ENCODE measurements around the gene CNTN5. TPM values are rescaled to one million over a fixed set of nuclear protein-coding genes. Genes with fewer than 3 reads are reported as not detected.

Gene CNTN5
- total and polyA plus RNA-seq, 10 of the 15 experiments (the other 5 are each of a cell fraction or from before 2014, with no cell fraction given): 0.01 TPM; not detected in 9

GRCh38 chr11:99320769-99321290 is 300.1 kb downstream of the CNTN5 start:
- CTCF ChIA-PET: no interaction called here
- H3K79me2 ChIP-seq (ENCODE audit: control insufficient read depth, insufficient read depth, low read length): no peaks in the 10 kb centered on the region
- no peak overlapping the region for H3K4me2 ChIP-seq (ENCODE audit: control insufficient read depth, insufficient read depth)
- no peaks in the 10 kb centered on the region for H4K20me1 ChIP-seq (ENCODE audit: control insufficient read depth, insufficient read depth)
- no peak for FAIRE-seq
- no peak for DNase-seq (ENCODE audit: low read depth, low spot score)
- POLR2A ChIA-PET: no interaction called here
- TF ChIP-seq RAD21 (IDR thresholded peaks at IDR 0.05; ENCODE audit: insufficient read depth, low read depth, low read length) (no peak), PML (IDR thresholded peaks at IDR 0.05; ENCODE audit: low read length) (no peak)
- H3K36me3 ChIP-seq (ENCODE audit: control insufficient read depth in 2 of 2, insufficient read depth in 2 of 2, low read length in 1 of 2): no peaks in the 10 kb centered on the region
- no peaks in the 10 kb centered on the region for H3K9me3 ChIP-seq (replicated peaks; ENCODE audit: control insufficient read depth, insufficient read depth, low read length)
- no peak overlapping the region for H3K27ac ChIP-seq (ENCODE audit: control insufficient read depth, insufficient read depth)
- in situ Hi-C loops (cut with MboI): no loop called here
- ATAC-seq: no peak
- BruUV-seq (replicated peaks): no TSS peak
- H3K27me3 ChIP-seq (replicated peaks in 1 of 2; ENCODE audit: control insufficient read depth in 2 of 2, insufficient read depth in 2 of 2, low read length in 1 of 2): no peaks in the 10 kb centered on the region
- no peak overlapping the region for H3K9ac ChIP-seq (ENCODE audit: control insufficient read depth, insufficient read depth, low read length)
- no peak overlapping the region for H3K4me3 ChIP-seq
- H2AFZ ChIP-seq (ENCODE audit: control insufficient read depth, low read depth, low read length): no peak overlapping the region
- H3K4me1 ChIP-seq (ENCODE audit: control insufficient read depth, insufficient read depth, low read length): no peaks in the 10 kb centered on the region
- 33% methylated on average over 4 of the region's 4 CpGs for WGBS (ENCODE audit: insufficient coverage, insufficient replicate concordance, low lambda C conversion rate, missing lambda C conversion rate)
- SMC1A ChIA-PET (ENCODE audit: uncharacterized antibody, unreplicated experiment): interaction anchor here (0.6 kb wide), 2 partner anchors 8 to 348 kb away, joined by 3 read pairs; no protein-coding TSS in a partner anchor
- RAD21 ChIA-PET (ENCODE audit: unreplicated experiment): no interaction called here
- intact Hi-C loops (cut with micrococcal nuclease; ENCODE audit: unreplicated experiment): no loop called here

GRCh38 chr11:99325847-99326246 is 305.1 kb downstream of the CNTN5 start:
- no TSS peak for BruUV-seq (replicated peaks)
- TF ChIP-seq EP300 (IDR thresholded peaks at IDR 0.05; ENCODE audit: borderline replicate concordance in 1 of 2, control insufficient read depth in 1 of 2, low read depth in 2 of 2, low read length in 2 of 2) (no peak), ELK1 (IDR thresholded peaks at IDR 0.05; ENCODE audit: low read depth, low read length) (no peak), PAX8 (IDR thresholded peaks at IDR 0.05) (no peak), CHD2 (IDR thresholded peaks at IDR 0.05; ENCODE audit: borderline replicate concordance, low read depth, low read length) (no peak), CREB1 (IDR thresholded peaks at IDR 0.05; ENCODE audit: low read depth) (no peak), EZH2 (IDR thresholded peaks at IDR 0.05; ENCODE audit: borderline replicate concordance, control insufficient read depth, low read depth, low read length) (no peak), FOXK2 (IDR thresholded peaks at IDR 0.05) (no peak)
- FAIRE-seq (no peak), ATAC-seq (no peak), DNase-seq (ENCODE audit: low read depth, low spot score) (no peak)
- Histone ChIP-seq H4K20me1 (ENCODE audit: control insufficient read depth, insufficient read depth) (no peaks in the 10 kb centered on the region), H3K4me1 (ENCODE audit: control insufficient read depth, insufficient read depth, low read length) (no peaks in the 10 kb centered on the region), H3K36me3 (ENCODE audit: control insufficient read depth in 2 of 2, insufficient read depth in 2 of 2, low read length in 1 of 2) (no peaks in the 10 kb centered on the region), H3K4me3 (no peak overlapping the region), H3K79me2 (ENCODE audit: control insufficient read depth, insufficient read depth, low read length) (no peaks in the 10 kb centered on the region), H3K9ac (ENCODE audit: control insufficient read depth, insufficient read depth, low read length) (no peak overlapping the region), H2AFZ (ENCODE audit: control insufficient read depth, low read depth, low read length) (no peak overlapping the region), H3K9me3 (replicated peaks; ENCODE audit: control insufficient read depth, insufficient read depth, low read length) (no peaks in the 10 kb centered on the region), H3K4me2 (ENCODE audit: control insufficient read depth, insufficient read depth) (no peak overlapping the region), H3K27ac (ENCODE audit: control insufficient read depth, insufficient read depth) (no peak overlapping the region), H3K27me3 (replicated peaks in 1 of 2; ENCODE audit: control insufficient read depth in 2 of 2, insufficient read depth in 2 of 2, low read length in 1 of 2) (no peaks in the 10 kb centered on the region)
- in situ Hi-C loops (cut with MboI): no loop called here
- intact Hi-C loops (cut with micrococcal nuclease; ENCODE audit: unreplicated experiment): no loop called here
- ChIA-PET SMC1A (ENCODE audit: uncharacterized antibody, unreplicated experiment) (interaction anchor here (1.7 kb wide), 1 partner anchor 11 kb away, joined by 5 read pairs; no protein-coding TSS in a partner anchor), RAD21 (ENCODE audit: unreplicated experiment) (no interaction called here), CTCF (interaction anchor here (1.4 kb wide), 1 partner anchor 7 kb away, joined by 4 read pairs; no protein-coding TSS in a partner anchor), POLR2A (no interaction called here)
- 45% methylated on average over 8 of the region's 8 CpGs for WGBS (ENCODE audit: insufficient coverage, insufficient replicate concordance, low lambda C conversion rate, missing lambda C conversion rate)
